DND-41 (cell line): Measurements from ENCODE around the gene WDR73.
A peak's percentile ranks its signal among the peaks of the same experiment; 100 is the strongest.

Experiments
- ATAC-seq: fragments of 200-7000 bp; cut with Tn5 transposase; 3 replicates; pipeline ENCODE4 v1.9.1; 2021; ENCODE audit warnings: low read depth; ENCODE audit not compliant: insufficient read depth
- DNase-seq: peaks from one replicate; pipeline ENCODE4 v3.0.0-alpha.2; 2020
- H2AFZ ChIP-seq: 2 replicates; pipeline ENCODE4 v1.6.0; 2012; ENCODE audit warnings: low read depth, low read length
- H3K27ac ChIP-seq: 2 replicates; pipeline ENCODE4 v1.5.1; 2012; ENCODE audit warnings: low read length, inconsistent platforms
- H3K27me3 ChIP-seq: fragments of 200-600 bp; sonication (generic); 2 replicates; pipeline ENCODE4 v1.6.0; 2012; ENCODE audit warnings: low read length, mild to moderate bottlenecking, inconsistent platforms; ENCODE audit not compliant: insufficient read depth, poor library complexity
- H3K36me3 ChIP-seq: 2 replicates; pipeline ENCODE4 v1.5.1; 2012; ENCODE audit warnings: low read length, inconsistent platforms; ENCODE audit not compliant: insufficient read depth
- H3K4me1 ChIP-seq: 2 replicates; pipeline ENCODE4 v1.5.1; 2012; ENCODE audit warnings: mild to moderate bottlenecking, low read length; ENCODE audit not compliant: insufficient read depth
- H3K4me2 ChIP-seq: 2 replicates; pipeline ENCODE4 v1.6.0; 2012; ENCODE audit warnings: mild to moderate bottlenecking, moderate library complexity, low read length, inconsistent platforms; ENCODE audit not compliant: insufficient read depth
- H3K4me3 ChIP-seq, 2 experiments: fragments of 200-600 bp in 1 of 2; shearing (Covaris generic) in 1 of 2; 2 replicates each; pipeline ENCODE4 v1.5.1; 2012 to 2016; ENCODE audit warnings: inconsistent platforms in 2 of 2, low read length in 2 of 2, mild to moderate bottlenecking in 2 of 2, low read depth in 1 of 2, moderate library complexity in 1 of 2
- H3K79me2 ChIP-seq: 2 replicates; pipeline ENCODE4 v1.6.0; 2012; ENCODE audit warnings: low read length, inconsistent platforms; ENCODE audit not compliant: insufficient read depth
- H3K9ac ChIP-seq: 2 replicates; pipeline ENCODE4 v1.6.0; 2012; ENCODE audit warnings: low read depth, mild to moderate bottlenecking, inconsistent platforms, low read length, moderate library complexity
- H3K9me3 ChIP-seq: 2 replicates; pipeline ENCODE4 v1.5.1; 2012; ENCODE audit warnings: low read length, moderate library complexity, mild to moderate bottlenecking, inconsistent platforms; ENCODE audit not compliant: insufficient read depth, severe bottlenecking
- H4K20me1 ChIP-seq: 2 replicates; pipeline ENCODE4 v1.6.0; 2012; ENCODE audit warnings: low read length; ENCODE audit not compliant: insufficient read depth
- EZH2 ChIP-seq: IDR thresholded peaks from 3 replicates; pipeline ENCODE4 v1.6.1; 2012; ENCODE audit warnings: borderline replicate concordance, low read depth, mild to moderate bottlenecking, moderate library complexity, low read length, inconsistent platforms; ENCODE audit not compliant: severe bottlenecking
- TF ChIP-seq, protein P1 (sequence below): IDR thresholded peaks from 2 replicates; pipeline ENCODE4 v1.5.1; 2012; ENCODE audit warnings: borderline replicate concordance, low read length, moderate library complexity, mild to moderate bottlenecking; ENCODE audit not compliant: poor library complexity, severe bottlenecking; ENCODE audit errors: extremely low read depth

The WDR73 gene

DNA sequence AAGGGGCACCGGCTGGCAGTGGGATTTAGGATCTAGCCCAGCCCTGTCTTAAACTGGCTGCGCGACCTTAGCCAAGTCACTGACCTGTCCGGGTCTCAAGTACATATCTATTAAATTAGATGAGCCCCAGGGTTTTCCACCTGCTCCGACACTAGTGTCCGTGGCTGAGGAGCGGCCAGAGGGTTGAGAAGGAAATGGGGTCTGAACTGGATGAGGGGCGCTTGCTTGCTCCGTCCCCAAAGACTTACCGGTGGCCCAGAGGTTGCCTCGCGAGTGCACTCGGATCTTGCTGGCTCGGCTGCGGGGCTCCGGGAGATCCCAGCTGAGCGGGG lies 3.6 kb upstream of the WDR73 start:
- peak overlapping the region; percentile 34 to 61; a peak in 3 of 4 replicates for H3K4me3 ChIP-seq
- TF ChIP-seq EZH2, result no peak
- TF ChIP-seq, protein P1, sequence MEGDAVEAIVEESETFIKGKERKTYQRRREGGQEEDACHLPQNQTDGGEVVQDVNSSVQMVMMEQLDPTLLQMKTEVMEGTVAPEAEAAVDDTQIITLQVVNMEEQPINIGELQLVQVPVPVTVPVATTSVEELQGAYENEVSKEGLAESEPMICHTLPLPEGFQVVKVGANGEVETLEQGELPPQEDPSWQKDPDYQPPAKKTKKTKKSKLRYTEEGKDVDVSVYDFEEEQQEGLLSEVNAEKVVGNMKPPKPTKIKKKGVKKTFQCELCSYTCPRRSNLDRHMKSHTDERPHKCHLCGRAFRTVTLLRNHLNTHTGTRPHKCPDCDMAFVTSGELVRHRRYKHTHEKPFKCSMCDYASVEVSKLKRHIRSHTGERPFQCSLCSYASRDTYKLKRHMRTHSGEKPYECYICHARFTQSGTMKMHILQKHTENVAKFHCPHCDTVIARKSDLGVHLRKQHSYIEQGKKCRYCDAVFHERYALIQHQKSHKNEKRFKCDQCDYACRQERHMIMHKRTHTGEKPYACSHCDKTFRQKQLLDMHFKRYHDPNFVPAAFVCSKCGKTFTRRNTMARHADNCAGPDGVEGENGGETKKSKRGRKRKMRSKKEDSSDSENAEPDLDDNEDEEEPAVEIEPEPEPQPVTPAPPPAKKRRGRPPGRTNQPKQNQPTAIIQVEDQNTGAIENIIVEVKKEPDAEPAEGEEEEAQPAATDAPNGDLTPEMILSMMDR, result no peak
- no peaks in the 10 kb centered on the region; the same call in 1 of the 2 replicates for H4K20me1 ChIP-seq
- peak overlapping the region; percentile 69 for H3K9ac ChIP-seq
- DNase-seq (no peak), ATAC-seq (no peak)
- peaks cover 45% of the 10 kb centered on the region for H3K4me1 ChIP-seq
- H3K27me3 ChIP-seq, result no peaks in the 10 kb centered on the region
- H3K4me2 ChIP-seq, result peak overlapping the region; percentile 77
- no peaks in the 10 kb centered on the region for H3K9me3 ChIP-seq
- H3K79me2 ChIP-seq, result peaks cover 14% of the 10 kb centered on the region
- H3K36me3 ChIP-seq, result peaks cover 2% of the 10 kb centered on the region
- H2AFZ ChIP-seq, result peak overlapping the region; percentile 65
- H3K27ac ChIP-seq, result peak overlapping the region; percentile 30; the same call in 1 of the 2 replicates

DNA sequence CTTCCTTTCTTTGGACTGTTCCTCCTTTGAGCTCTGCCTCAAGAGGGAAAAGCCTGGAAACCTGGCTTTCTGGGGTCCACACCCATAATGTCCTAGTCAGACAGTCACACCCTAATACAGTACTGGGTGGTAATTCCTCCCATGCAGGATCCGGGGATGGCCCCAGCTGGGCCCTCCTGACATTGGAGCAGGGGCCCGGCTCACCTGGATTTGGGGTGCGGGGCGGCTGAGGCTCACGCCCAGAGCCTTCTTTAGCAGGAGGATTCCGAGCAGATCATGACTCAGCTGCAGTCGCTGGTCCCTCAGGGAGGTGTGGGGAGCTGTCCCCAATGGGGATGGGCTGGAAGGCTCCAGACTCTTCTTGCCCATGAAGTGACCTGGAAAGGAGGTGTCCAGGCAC lies 2.9 kb upstream of the WDR73 start:
- H3K4me3 ChIP-seq, result peak overlapping the region in 1 of 2 experiments; percentile 61; a peak in 2 of 4 replicates
- H3K9me3 ChIP-seq, result no peaks in the 10 kb centered on the region
- H3K27ac ChIP-seq, result no peak overlapping the region
- no peaks in the 10 kb centered on the region for H3K27me3 ChIP-seq
- TF ChIP-seq EZH2, result no peak
- TF ChIP-seq, protein P1, result no peak
- H3K4me2 ChIP-seq, result peak overlapping the region; percentile 77
- H4K20me1 ChIP-seq, result no peaks in the 10 kb centered on the region; the same call in 1 of the 2 replicates
- peaks cover 10% of the 10 kb centered on the region for H3K36me3 ChIP-seq
- no peak for DNase-seq
- H3K79me2 ChIP-seq, result peaks cover 21% of the 10 kb centered on the region
- no peak overlapping the region for H2AFZ ChIP-seq
- ATAC-seq, result no peak
- H3K9ac ChIP-seq, result peak overlapping the region; percentile 69; the same call in 1 of the 2 replicates
- H3K4me1 ChIP-seq, result peaks cover 53% of the 10 kb centered on the region

DNA sequence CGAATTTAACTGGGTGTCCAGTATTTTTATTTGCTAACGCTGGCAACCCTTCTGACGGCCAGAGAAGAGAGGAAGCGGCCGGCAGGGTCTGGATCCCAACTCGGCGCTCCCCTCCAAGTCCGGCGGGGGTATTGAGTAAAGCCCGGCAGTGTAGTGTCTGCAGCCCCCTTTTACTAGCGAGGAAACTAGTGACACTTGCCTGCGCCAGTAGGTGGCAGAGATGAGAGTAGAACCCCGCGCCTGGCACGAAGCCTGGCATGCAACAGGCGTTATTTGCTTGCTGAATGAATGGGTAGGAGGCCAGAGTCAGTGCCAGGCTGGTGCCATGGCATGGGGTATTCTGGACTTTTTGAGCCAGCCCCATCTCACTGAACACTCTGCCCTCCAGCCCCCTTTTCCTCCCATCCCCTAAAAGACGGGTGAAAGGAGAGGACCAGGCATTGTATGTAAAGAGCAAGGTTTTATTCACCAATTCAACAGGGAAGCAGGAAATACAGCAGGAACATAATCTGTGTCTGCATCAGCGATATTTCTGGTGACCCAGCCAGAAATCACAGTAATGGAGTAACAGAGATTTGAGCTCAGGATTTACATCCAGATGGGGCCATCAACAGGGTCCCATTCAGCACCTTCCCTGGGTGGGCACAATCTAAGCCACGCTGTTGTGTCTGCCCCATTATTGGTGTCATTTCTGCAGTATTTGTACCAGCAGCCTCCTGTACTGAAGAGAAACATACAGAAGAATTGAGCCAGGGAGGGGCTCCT lies 788 bp upstream of the WDR73 start:
- H3K79me2 ChIP-seq, result peaks cover 25% of the 10 kb centered on the region
- peak; percentile 84 for DNase-seq
- peak overlapping the region; percentile 71 for H3K9ac ChIP-seq
- H3K27ac ChIP-seq, result peak overlapping the region; percentile 89
- no peak for TF ChIP-seq EZH2
- TF ChIP-seq, protein P1, result peak; percentile 86
- H3K27me3 ChIP-seq, result no peaks in the 10 kb centered on the region
- peak overlapping the region; percentile 72 for H3K4me2 ChIP-seq
- H3K4me1 ChIP-seq, result peaks cover 55% of the 10 kb centered on the region
- no peaks in the 10 kb centered on the region for H3K9me3 ChIP-seq
- peaks cover 20% of the 10 kb centered on the region for H3K36me3 ChIP-seq
- H3K4me3 ChIP-seq, result peak overlapping the region; percentile 65 to 92
- H4K20me1 ChIP-seq, result no peaks in the 10 kb centered on the region; the same call in 1 of the 2 replicates
- H2AFZ ChIP-seq, result peak overlapping the region; percentile 89
- ATAC-seq, result peak; percentile 63
